GM21717 (cell line): ENCODE measurements around the gene NUTF2.
"Not testable (repeated sequence)": the region's sequence is repeated elsewhere in the genome, so short reads cannot be mapped to it uniquely, and the experiment has no call there.

Source experiments
- ATAC-seq: cut with Tn5 transposase; IDR thresholded peaks from one replicate; pipeline ENCODE4 v1.9.1; 2021; ENCODE audit warnings: mild to moderate bottlenecking, moderate library complexity; ENCODE audit not compliant: unreplicated experiment

NUTF2 gene

DNA sequence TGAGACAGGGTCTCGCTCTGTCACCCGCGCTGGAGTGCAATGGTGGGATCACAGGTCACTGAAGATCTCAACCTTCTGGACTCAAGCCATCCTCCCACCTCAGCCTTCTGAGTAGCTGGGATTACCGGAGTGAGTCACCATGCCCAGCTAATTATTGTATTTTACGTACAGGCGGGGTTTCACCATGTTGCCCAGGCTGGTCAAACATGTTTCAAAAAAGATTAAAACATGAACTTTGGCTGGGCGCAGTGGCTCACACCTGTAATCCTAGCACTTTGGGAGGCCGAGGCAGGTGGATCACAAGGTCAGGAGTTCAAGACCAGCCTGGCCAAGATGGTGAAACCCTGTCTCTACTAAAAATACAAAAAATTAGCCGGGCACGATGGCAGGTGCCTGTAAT is 9.5 kb upstream of the NUTF2 start:
- not testable (repeated sequence) for ATAC-seq

DNA sequence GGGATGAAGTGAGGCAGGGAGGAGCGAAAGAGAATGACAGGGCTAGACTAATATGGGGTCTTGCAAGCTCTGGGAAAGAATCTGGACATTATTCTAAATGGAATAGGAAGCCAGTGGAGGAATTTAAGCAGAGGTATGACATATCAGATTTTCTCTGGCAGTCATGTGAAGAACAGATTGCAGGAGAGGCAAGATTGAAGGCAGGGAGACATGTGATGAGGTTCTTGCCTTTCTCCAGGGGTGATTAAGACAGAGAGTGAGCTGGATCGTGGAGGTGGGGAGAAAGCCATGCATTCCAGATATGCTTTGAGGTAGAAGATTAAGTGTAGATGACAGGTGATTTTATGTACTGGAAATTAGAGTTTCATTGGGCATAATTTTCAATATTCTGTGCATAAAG is 8.9 kb upstream of the NUTF2 start:
- ATAC-seq, result no peak

DNA sequence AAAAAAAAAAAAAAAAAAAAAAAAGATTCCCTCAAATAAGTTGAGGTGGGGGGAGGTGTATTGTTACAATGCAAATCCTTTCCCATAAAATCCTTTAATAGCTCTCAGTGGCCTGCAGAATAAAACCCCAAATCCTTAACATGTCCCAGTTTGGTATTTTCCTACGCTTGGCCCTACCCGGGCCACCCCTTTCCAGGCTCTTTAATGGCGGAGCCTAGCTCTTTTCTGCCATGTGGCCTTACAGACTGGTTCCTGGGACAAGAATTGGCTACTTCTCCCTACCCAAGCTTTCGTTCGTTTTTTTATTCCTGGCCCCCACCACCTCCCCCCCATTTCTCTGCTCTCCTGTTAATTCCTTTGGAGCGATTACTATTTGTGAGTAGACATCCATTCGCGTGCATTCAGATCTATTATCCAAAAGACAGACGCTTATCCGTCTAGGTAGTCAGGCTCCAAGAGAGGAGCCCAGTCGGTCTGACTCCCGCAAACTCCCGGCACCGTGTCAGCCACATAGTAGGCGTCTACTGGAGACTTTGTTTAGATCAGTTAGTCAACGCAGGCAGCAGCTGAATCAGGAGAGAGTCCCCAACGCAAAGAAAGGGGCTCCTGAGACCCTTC is 5.4 kb upstream of the NUTF2 start:
- no peak for ATAC-seq

DNA sequence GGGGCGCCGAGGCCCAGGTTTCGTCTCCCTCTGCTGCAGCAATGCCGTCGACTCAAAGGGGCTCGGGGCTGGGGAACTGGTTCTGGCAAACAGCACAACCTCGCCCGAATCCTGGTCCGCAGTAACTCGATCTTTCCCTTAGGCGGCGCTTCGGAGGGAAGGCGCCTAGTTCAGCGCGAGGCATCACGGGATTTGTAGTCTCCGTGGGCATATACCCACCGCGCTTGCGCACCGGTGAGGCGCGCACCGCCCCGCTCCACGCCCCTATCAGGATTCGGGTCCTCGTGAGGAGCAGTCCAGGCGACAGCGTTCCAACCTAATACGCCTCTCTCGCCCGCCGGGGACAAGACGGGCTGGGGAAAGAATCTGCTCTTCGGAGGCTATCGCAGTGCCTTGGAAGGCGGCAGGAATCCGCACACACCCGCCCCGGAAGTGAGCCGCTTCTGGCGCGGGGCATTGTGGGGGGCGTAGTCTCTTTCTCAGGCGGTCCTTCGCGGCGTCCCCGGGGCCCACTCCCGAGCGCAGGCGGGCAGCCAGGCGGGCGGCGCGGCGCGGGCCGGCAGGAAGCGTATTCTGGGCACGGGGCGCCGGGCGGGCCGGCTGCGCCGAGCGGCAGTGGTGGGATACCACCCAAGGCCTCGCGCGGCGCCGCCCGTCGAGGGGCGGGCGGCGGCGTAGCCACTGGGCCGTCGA is 4.8 kb upstream of the NUTF2 start, which contains the start of gene THAP11:
TSS of gene THAP11 (plus strand) at position 505 of the 693 bp plus-strand sequence. CDS start 235 bp downstream, outside the sequence.
- ATAC-seq, result peak; percentile 38

- no peak for ATAC-seq
Observed at GRCh38 chr16:67842509-67843342, 4.0 kb upstream of the NUTF2 start.

DNA sequence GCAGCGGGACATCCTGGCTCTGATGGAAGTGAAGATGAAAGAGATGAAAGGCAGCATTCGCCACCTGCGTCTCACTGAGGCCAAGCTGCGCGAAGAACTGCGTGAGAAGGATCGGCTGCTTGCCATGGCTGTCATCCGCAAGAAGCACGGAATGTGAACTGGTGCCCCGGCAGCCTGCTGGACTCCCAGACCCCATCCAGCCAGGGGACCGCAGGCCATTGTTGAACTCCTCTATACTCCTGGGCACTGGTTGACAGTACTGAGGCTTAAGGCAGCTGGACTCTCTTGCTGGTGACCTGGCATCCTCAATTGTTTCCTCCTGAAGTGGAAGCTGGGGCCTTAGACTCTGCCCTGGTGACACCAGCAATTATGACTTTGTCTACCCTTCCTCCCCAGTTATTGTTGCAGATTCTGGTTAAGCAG is 3.4 kb upstream of the NUTF2 start:
- ATAC-seq, result no peak

GRCh38 chr16:67844497-67844896 is 2.2 kb upstream of the NUTF2 start:
- ATAC-seq, result no peak

DNA sequence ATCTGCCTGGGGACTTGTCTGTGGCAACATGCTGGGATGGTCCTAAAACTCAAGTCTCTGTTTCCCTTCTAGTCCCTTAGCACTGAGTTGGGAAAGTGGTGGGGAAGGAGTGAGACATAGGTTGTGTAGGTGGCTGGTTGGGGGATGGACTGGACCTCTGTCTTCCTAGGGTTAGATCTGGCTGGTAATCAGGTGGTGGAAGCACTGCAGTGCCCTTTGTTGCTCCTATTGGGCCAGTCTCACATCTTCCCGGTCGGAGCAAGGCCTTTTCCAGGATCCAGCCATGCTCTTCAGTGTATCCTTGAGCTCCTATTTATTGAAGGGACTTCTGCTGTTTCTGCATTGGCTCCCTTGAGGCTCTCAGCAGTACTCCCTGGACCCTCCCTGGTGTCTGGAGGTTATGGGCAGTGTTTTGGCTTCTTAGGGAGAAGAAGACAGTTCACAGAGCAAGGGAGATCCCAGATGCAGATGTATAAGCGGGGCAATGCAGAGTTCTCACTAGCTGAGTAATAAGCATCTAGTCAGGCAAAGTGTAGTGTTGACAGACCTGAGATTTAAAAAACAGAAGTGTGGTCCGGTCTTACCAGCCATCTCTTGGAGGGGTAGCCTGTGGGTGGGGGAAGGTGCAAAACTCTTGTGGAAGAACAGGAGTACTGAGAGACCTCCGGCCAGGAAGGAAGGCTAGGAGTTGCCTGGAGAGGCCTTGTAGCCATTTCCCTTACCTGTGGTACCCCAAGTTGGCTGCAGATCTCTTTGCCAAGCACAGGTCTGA is 1.3 kb upstream of the NUTF2 start:
- ATAC-seq, result no peak

DNA sequence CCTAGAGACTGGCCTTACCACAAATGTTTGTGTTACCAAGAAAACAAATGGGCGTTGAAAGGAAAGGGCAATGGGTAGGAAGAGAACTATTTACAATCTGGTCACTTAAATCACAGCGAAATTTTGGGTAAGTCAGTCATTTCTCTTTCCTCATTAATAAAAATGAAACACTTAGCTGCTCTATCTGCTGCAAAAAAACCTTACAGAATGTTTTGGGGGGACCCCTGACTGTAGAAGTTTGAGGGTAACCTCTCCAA is 742 bp upstream of the NUTF2 start:
- no peak for ATAC-seq

DNA sequence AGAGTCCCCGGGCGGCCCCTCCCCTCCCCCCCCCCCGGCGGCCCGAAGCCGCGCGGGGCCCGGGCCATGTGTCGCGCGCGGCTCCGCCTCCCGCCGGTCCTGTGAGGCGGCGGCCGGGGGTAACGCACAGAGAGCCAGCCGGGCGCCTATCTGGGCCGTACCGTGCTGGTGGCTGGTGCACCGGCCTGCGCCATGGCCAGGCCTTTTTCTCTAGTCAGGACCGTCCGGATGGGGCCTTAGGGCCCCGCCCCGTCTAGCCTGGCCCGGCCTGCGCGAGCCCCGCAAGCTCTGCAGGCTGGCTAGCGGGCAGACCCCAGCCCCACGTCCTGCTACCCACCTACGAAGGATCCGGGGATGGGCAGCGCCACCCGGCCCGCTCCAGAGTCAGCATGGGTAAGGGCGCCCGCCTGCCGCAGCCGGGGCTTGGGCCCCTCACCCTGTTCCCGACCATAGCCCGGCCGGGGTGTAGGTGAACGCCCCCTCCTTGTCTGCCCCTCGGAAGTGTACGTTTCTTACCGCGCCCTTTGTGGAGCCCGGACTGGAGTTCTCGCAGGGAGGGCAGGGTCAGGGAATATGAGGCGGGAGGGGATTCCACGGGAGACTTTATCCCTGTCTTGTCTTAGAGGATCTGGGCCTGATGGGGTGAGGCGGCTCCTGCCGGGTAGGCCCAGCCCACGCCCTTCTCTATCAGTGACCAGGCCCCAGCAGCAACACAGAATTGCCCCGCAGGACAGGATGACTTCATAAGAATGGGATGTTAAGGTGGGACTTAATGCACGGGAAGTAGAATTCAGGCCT is 530 bp downstream of the NUTF2 start, which contains the start of gene CENPT:
TSS of gene CENPT (minus strand) at position 630 of the 798 bp plus-strand sequence. CDS start 13,834 bp downstream, outside the sequence.
- ATAC-seq, result peak; percentile 34

DNA sequence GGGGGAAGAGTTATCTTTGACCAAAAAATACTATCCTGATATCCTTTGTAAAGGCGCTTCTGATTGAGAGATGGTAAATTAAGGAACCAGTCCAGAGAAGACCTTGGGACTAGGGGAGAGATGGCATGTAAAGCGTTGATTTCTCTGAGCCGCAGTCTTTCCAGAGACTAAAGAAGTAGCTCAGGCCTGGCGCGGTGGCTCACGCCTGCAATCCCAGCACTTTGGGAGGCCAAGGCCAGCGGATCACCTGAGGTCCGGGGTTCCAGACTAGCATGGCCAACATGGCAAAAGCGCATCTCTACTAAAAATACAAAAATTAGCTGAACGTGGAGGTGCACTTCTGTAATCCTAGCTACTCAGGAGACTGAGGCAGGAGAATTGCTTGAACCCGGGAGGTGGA is 1.4 kb downstream of the NUTF2 start:
- no peak for ATAC-seq

GRCh38 chr16:67853670-67854069 is 6.9 kb downstream of the NUTF2 start:
- ATAC-seq, result no peak

DNA sequence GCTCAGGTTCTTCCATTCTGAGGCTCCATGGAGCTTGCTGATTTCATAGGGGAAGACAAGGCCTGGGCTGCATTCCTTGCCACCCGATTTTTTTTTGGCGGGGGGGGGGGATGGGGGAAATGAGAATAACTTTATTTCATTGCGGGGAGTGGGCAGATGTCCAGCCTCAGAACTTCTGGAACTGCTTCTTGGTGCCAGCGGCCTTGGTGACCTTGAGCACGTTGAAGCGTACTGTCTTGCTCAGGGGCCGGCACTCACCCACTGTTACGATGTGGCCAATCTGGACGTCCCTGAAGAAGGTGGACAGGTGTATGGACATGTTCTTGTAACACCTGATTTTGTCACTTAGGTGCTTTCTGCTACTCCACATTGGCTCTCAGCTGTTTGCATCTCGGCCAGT is 9.1 kb downstream of the NUTF2 start:
- no peak for ATAC-seq

- ATAC-seq, result no peak
Observed at GRCh38 chr16:67856927-67857546, 10.3 kb downstream of the NUTF2 start.

GRCh38 chr16:67857547-67858233 is 11.0 kb downstream of the NUTF2 start:
- ATAC-seq, result no peak

DNA sequence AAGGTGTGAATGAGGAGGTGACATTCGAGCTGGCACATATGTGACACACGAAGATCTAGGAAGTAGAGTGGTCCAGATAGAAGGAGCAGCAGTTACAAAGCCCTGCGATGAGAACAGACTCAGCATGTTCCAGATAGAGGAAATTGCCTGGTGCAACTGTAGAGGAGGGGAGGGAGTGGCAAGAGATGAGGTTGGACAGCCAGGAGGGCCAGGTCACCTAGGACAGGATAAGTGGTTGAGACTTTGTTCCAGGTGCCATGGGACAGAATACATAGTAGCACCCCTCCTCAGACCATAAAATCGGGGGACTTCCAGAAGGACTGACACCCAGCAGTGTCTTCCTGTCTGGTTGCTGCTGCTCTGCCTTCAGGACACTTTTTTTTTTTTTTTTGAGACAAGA is 11.8 kb downstream of the NUTF2 start:
- no peak for ATAC-seq

- ATAC-seq, result no peak
Observed at GRCh38 chr16:67860589-67861398, 14.1 kb downstream of the NUTF2 start.

GRCh38 chr16:67861877-67862276 is 15.1 kb downstream of the NUTF2 start:
- ATAC-seq, result no peak
